KMS-11 (cell line): ENCODE measurements around the gene MUC21.

ENCODE experiments used
- H2AFZ ChIP-seq: fragments of 200-600 bp; sonication (generic); 2 replicates; pipeline ENCODE4 v1.6.1; 2016; ENCODE audit warnings: antibody characterized with exemption, mixed run types, low read depth
- H3K27ac ChIP-seq: fragments of 200-600 bp; sonication (generic); 2 replicates; pipeline ENCODE4 v1.6.1; 2016; ENCODE audit warnings: mild to moderate bottlenecking, mixed run types
- H3K27me3 ChIP-seq: fragments of 200-600 bp; sonication (generic); 2 replicates; pipeline ENCODE4 v1.6.1; 2017; ENCODE audit warnings: mild to moderate bottlenecking, low read depth, mixed run types, moderate library complexity; ENCODE audit not compliant: insufficient read depth
- H3K36me3 ChIP-seq: fragments of 200-600 bp; sonication (generic); 2 replicates; pipeline ENCODE4 v1.6.1; 2017; ENCODE audit warnings: mild to moderate bottlenecking, mixed run types; ENCODE audit not compliant: insufficient read depth
- H3K4me1 ChIP-seq: fragments of 200-600 bp; sonication (generic); 2 replicates; pipeline ENCODE4 v1.6.1; 2016; ENCODE audit warnings: mild to moderate bottlenecking, low read depth, mixed run types; ENCODE audit not compliant: poor library complexity, severe bottlenecking
- H3K4me2 ChIP-seq: fragments of 200-600 bp; sonication (generic); 2 replicates; pipeline ENCODE4 v1.7.0; 2016; ENCODE audit warnings: mild to moderate bottlenecking, mixed run types
- H3K4me3 ChIP-seq: fragments of 200-600 bp; sonication (generic); IDR thresholded peaks from 2 replicates; pipeline ENCODE4 v1.6.1; 2017; ENCODE audit warnings: low read depth, low read length, mixed read lengths; ENCODE audit not compliant: insufficient read depth
- H3K79me2 ChIP-seq: fragments of 200-600 bp; sonication (generic); 2 replicates; pipeline ENCODE4 v1.6.1; 2016; ENCODE audit warnings: low read depth, mixed run types; ENCODE audit not compliant: insufficient read depth
- H3K9ac ChIP-seq: fragments of 200-600 bp; sonication (generic); 2 replicates; pipeline ENCODE4 v1.6.1; 2016; ENCODE audit warnings: mild to moderate bottlenecking, mixed run types
- H4K20me1 ChIP-seq: fragments of 200-600 bp; sonication (generic); 2 replicates; pipeline ENCODE4 v1.6.1; 2016; ENCODE audit warnings: mild to moderate bottlenecking, mixed run types; ENCODE audit not compliant: insufficient read depth
- TF ChIP-seq, protein P1 (sequence below): fragments of 200-600 bp; sonication (generic); conservative IDR thresholded peaks from 2 replicates; pipeline ENCODE4 v1.6.1; 2017; ENCODE audit warnings: low read depth, mild to moderate bottlenecking, antibody characterized with exemption, low read length, moderate library complexity, mixed read lengths

MUC21 gene

DNA sequence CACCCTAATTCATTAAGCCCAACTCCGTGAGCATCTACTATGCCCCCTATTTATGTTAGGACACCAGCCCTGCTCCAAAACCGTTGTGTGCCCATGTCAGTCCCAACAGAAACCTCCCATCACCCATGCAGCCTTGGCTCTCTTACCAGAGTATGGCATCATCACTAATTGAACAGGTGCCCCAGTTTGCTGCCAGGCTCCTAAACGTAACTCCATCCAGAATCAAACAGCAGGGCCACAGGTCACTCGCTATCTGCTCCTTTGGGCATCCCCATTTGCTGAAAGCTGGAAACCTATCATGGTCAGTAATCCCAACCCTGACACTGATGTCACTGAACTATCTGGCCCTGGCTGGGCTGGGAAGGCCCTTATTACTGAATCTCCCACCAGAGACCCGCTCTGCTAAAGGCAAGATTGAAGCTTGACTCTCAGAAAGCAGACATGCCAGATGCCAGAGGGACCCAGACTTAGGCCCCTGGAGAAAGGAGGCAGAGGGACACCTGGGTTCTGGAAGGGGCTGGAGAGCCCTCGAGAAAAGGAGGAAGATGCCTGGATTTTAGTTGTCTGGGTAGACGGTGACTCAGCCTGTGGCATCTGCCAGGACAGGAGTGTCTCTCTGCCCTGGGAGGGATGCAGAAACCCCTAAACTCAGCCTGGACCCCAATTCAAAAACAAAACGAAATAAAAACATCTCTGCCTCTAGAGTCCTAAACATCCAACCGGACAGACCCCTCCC lies 28.7 kb upstream of the MUC21 start:
- Histone ChIP-seq H3K79me2 (no peaks in the 10 kb centered on the region), H3K4me2 (peak overlapping the region; percentile 54), H4K20me1 (no peaks in the 10 kb centered on the region), H3K36me3 (no peaks in the 10 kb centered on the region), H3K4me1 (peaks cover 3% of the 10 kb centered on the region), H3K4me3 (no peak overlapping the region), H3K9ac (peak overlapping the region; percentile 44; the same call in 1 of the 2 replicates), H2AFZ (peak overlapping the region; percentile 57; the same call in 1 of the 2 replicates), H3K27me3 (no peaks in the 10 kb centered on the region; the same call in 1 of the 2 replicates), H3K27ac (no peak overlapping the region)
- TF ChIP-seq, protein P1, sequence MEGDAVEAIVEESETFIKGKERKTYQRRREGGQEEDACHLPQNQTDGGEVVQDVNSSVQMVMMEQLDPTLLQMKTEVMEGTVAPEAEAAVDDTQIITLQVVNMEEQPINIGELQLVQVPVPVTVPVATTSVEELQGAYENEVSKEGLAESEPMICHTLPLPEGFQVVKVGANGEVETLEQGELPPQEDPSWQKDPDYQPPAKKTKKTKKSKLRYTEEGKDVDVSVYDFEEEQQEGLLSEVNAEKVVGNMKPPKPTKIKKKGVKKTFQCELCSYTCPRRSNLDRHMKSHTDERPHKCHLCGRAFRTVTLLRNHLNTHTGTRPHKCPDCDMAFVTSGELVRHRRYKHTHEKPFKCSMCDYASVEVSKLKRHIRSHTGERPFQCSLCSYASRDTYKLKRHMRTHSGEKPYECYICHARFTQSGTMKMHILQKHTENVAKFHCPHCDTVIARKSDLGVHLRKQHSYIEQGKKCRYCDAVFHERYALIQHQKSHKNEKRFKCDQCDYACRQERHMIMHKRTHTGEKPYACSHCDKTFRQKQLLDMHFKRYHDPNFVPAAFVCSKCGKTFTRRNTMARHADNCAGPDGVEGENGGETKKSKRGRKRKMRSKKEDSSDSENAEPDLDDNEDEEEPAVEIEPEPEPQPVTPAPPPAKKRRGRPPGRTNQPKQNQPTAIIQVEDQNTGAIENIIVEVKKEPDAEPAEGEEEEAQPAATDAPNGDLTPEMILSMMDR, result no peak

DNA sequence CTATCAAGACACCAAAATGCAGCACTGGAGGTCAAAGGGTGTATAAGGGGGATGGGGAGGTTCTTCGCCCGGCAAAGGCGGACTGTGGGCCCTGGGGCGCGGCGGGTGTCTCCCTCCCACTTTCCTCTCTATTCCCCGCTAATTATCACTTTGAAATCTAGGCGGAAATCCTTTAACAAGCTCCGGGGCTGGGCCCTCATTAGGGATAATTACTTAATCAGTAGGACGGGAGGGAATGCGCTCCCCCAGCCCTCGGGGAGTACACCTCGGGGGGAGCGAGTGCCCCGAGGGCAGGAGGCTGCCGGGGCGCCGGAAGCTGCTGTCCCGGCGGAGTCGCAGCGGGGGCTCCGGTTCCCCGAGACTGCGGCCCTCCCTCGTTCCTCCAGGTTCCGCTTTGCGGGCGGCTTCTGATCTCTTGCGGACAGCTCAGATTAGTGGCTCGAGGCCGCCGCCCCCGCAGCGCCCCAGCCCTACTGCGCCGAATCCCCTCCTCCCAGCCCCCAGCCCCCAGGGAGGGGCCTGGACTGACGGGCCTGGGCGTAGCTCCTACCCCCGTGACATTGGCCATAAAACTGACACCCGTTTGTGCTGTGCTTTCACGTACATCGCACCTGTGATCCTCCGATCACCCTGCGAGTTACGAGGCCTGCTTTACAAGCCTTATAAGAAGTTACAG lies 28.0 kb upstream of the MUC21 start:
- TF ChIP-seq, protein P1, result no peak
- no peaks in the 10 kb centered on the region for H4K20me1 ChIP-seq
- H3K4me1 ChIP-seq, result peaks cover 3% of the 10 kb centered on the region
- H2AFZ ChIP-seq, result peak overlapping the region; percentile 57
- H3K4me2 ChIP-seq, result peak overlapping the region; percentile 54
- H3K4me3 ChIP-seq, result no peak overlapping the region
- H3K36me3 ChIP-seq, result no peaks in the 10 kb centered on the region
- no peaks in the 10 kb centered on the region for H3K79me2 ChIP-seq
- peak overlapping the region; percentile 44; the same call in 1 of the 2 replicates for H3K9ac ChIP-seq
- no peaks in the 10 kb centered on the region; the same call in 1 of the 2 replicates for H3K27me3 ChIP-seq
- peak overlapping the region; percentile 27; the same call in 1 of the 2 replicates for H3K27ac ChIP-seq

DNA sequence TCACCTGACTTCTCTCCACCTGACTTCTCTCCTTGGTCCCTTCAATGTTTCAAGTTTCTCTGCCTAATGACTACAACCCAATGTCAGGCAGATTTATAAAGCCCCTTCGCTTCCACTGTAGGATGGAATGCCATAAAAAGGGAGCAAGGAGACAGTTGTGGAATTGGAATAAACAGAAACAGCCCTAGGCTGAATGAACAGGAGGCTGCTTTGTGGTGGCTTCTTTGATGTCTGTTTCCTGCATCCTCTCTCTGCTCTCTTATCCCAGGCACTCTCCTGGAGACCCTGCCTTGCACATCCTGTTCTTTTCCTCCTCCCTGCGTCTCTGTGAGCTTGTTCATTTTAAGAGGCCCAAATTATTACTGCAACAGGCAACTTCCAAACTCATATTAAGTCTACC lies 25.8 kb upstream of the MUC21 start:
- no peaks in the 10 kb centered on the region; the same call in 1 of the 2 replicates for H3K27me3 ChIP-seq
- TF ChIP-seq, protein P1, result no peak

DNA sequence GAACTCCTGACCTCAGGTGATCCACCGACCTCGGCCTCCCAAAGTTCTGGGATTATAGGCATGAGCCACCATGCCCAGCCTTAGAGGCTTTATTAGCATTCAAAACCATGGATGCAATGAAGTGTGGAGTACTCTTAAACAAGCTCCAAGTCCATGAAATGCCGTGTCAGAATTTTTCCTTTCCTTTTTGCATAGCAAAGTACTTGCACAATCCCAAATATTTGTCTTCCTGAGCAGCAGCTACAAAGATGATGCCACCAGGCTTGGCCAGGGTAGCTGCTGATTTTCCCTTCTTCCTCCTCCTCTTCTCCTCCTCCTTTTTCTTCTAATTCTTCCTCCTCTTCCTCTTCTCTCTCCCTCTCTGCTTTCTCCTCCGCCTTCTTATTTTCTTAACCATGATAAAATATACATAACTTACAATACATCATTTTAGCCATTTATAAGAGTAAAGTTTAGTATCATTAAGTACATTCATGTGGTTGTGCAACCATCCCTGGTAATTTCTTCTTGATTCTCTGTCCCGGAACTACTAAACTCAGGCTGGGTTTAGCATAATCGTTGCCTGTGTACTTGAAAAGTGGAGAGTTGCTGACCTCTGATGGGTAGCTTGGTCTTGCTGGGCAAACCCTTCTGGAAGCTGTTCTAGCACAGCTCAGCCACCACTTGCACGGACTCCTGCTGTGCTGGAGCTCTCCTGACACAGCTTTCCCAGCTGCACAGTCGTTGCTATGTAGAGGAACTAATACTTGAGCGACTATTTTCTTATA lies 22.4 kb upstream of the MUC21 start:
- Histone ChIP-seq H3K9ac (no peak overlapping the region), H3K36me3 (no peaks in the 10 kb centered on the region), H3K4me2 (no peak overlapping the region), H3K27me3 (no peaks in the 10 kb centered on the region; the same call in 1 of the 2 replicates), H3K4me1 (peaks cover 51% of the 10 kb centered on the region), H2AFZ (no peak overlapping the region), H4K20me1 (no peaks in the 10 kb centered on the region), H3K4me3 (no peak overlapping the region), H3K79me2 (no peaks in the 10 kb centered on the region), H3K27ac (no peak overlapping the region)
- TF ChIP-seq, protein P1, result no peak

More for the DNA sequence above, 25.8 kb upstream of the MUC21 start:
- H3K4me2 ChIP-seq, result no peak overlapping the region
- H3K9ac ChIP-seq, result no peak overlapping the region
- H3K4me1 ChIP-seq, result peaks cover 20% of the 10 kb centered on the region
- no peak overlapping the region for H3K27ac ChIP-seq
- H2AFZ ChIP-seq, result no peak overlapping the region
- H3K79me2 ChIP-seq, result no peaks in the 10 kb centered on the region
- no peaks in the 10 kb centered on the region for H4K20me1 ChIP-seq
- H3K4me3 ChIP-seq, result no peak overlapping the region
- no peaks in the 10 kb centered on the region for H3K36me3 ChIP-seq
